MM.1S (cell line): Measurements from ENCODE around the gene ZNF618.

Experiments used
- DNase-seq: peaks from one replicate; pipeline ENCODE4 v3.0.0-alpha.2; 2015
- H2AFZ ChIP-seq: fragments of 300-600 bp; sonication (generic); 2 replicates; pipeline ENCODE4 v1.6.0; 2016; ENCODE audit warnings: antibody characterized with exemption, low read length
- H3F3A ChIP-seq: fragments of 300-600 bp; sonication (generic); 2 replicates; pipeline ENCODE4 v1.6.1; 2016; ENCODE audit warnings: mild to moderate bottlenecking, antibody characterized with exemption, low read length, moderate library complexity, mixed read lengths; ENCODE audit not compliant: insufficient read depth
- H3K27ac ChIP-seq: fragments of 300-600 bp; sonication (generic); 2 replicates; pipeline ENCODE4 v1.5.1; 2016; ENCODE audit warnings: mild to moderate bottlenecking, low read length
- H3K27me3 ChIP-seq: fragments of 300-600 bp; sonication (generic); replicated peaks from 2 replicates; pipeline ENCODE4 v1.6.0; 2016; ENCODE audit warnings: low read length; ENCODE audit not compliant: insufficient read depth
- H3K36me3 ChIP-seq: fragments of 300-600 bp; sonication (generic); replicated peaks from 2 replicates; pipeline ENCODE4 v1.6.1; 2016; ENCODE audit warnings: mild to moderate bottlenecking, low read length, mixed read lengths; ENCODE audit not compliant: insufficient read depth
- H3K4me1 ChIP-seq: fragments of 300-600 bp; sonication (generic); 2 replicates; pipeline ENCODE4 v1.6.1; 2016; ENCODE audit warnings: low read length, mixed read lengths
- H3K4me2 ChIP-seq: fragments of 300-600 bp; sonication (generic); 2 replicates; pipeline ENCODE4 v1.6.0; 2016; ENCODE audit warnings: low read depth, low read length
- H3K4me3 ChIP-seq: fragments of 300-600 bp; sonication (generic); 2 replicates; pipeline ENCODE4 v1.5.1; 2016; ENCODE audit warnings: low read length, mixed read lengths
- H3K79me2 ChIP-seq: fragments of 300-600 bp; sonication (generic); 2 replicates; pipeline ENCODE4 v1.6.1; 2016; ENCODE audit warnings: mixed run types, low read length, mixed read lengths
- H3K9ac ChIP-seq: fragments of 300-600 bp; sonication (generic); 2 replicates; pipeline ENCODE4 v1.6.1; 2016; ENCODE audit warnings: low read length, mixed read lengths
- H3K9me2 ChIP-seq: fragments of 300-600 bp; sonication (generic); replicated peaks from 2 replicates; pipeline ENCODE4 v1.6.1; 2016; ENCODE audit warnings: mild to moderate bottlenecking, low read length, mixed read lengths; ENCODE audit not compliant: insufficient read depth
- H3K9me3 ChIP-seq: fragments of 300-600 bp; sonication (generic); replicated peaks from 2 replicates; pipeline ENCODE4 v1.6.1; 2016; ENCODE audit warnings: mild to moderate bottlenecking, low read length, mixed read lengths; ENCODE audit not compliant: insufficient read depth
- H4K20me1 ChIP-seq: fragments of 300-600 bp; sonication (generic); 2 replicates; pipeline ENCODE4 v1.6.1; 2016; ENCODE audit warnings: mild to moderate bottlenecking, low read length, moderate library complexity, mixed read lengths; ENCODE audit not compliant: insufficient read depth
- EZH2 ChIP-seq: fragments of 300-600 bp; sonication (generic); optimal IDR thresholded peaks from 2 replicates; pipeline ENCODE3; 2017; ENCODE audit warnings: low read depth, mild to moderate bottlenecking, antibody characterized with exemption, low read length, mixed read lengths
- EZH2phosphoT487 ChIP-seq: fragments of 300-600 bp; sonication (generic); IDR thresholded peaks from 2 replicates; pipeline ENCODE4 v1.6.1; 2018; ENCODE audit warnings: antibody characterized with exemption, low read length
- TF ChIP-seq, protein P1 (sequence below): fragments of 300-600 bp; sonication (generic); IDR thresholded peaks from 2 replicates; pipeline ENCODE4 v1.5.1; 2016; ENCODE audit warnings: antibody characterized with exemption, low read length, mixed read lengths

Gene ZNF618

DNA sequence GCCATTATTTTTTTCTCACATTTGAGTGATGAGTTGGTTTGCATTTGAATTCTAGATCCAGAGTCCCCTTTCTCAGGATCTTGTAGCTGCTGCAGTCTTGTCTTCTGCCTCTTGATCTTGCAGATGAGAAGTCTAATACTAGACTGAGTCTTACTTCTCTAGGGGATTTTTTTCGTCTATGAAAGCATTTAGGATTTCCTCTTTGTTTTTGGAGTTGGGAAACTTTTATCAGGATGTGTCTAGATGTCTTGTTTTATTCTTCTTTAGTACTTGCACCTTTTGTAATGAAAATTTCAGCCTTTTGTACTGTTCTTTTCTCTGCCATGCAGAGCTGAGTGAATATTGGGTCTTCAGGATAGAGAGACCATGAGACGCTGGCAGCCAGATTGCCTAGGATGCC is 65.4 kb downstream of the ZNF618 start:
- H3K27me3 ChIP-seq: no peaks in the 10 kb centered on the region
- H3F3A ChIP-seq: no peaks in the 10 kb centered on the region
- H2AFZ ChIP-seq: no peak overlapping the region
- H3K79me2 ChIP-seq: no peaks in the 10 kb centered on the region
- H3K9ac ChIP-seq: no peak overlapping the region
- no peak overlapping the region for H3K4me3 ChIP-seq
- no peaks in the 10 kb centered on the region for H3K9me3 ChIP-seq
- no peak overlapping the region for H3K27ac ChIP-seq
- H3K36me3 ChIP-seq: no peaks in the 10 kb centered on the region
- DNase-seq: no peak
- H3K4me1 ChIP-seq: no peaks in the 10 kb centered on the region
- H3K9me2 ChIP-seq: no peaks in the 10 kb centered on the region
- TF ChIP-seq, protein P1, sequence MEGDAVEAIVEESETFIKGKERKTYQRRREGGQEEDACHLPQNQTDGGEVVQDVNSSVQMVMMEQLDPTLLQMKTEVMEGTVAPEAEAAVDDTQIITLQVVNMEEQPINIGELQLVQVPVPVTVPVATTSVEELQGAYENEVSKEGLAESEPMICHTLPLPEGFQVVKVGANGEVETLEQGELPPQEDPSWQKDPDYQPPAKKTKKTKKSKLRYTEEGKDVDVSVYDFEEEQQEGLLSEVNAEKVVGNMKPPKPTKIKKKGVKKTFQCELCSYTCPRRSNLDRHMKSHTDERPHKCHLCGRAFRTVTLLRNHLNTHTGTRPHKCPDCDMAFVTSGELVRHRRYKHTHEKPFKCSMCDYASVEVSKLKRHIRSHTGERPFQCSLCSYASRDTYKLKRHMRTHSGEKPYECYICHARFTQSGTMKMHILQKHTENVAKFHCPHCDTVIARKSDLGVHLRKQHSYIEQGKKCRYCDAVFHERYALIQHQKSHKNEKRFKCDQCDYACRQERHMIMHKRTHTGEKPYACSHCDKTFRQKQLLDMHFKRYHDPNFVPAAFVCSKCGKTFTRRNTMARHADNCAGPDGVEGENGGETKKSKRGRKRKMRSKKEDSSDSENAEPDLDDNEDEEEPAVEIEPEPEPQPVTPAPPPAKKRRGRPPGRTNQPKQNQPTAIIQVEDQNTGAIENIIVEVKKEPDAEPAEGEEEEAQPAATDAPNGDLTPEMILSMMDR: no peak
- no peak for TF ChIP-seq EZH2
- TF ChIP-seq EZH2phosphoT487: no peak
- no peaks in the 10 kb centered on the region for H4K20me1 ChIP-seq
- H3K4me2 ChIP-seq: no peak overlapping the region

DNA sequence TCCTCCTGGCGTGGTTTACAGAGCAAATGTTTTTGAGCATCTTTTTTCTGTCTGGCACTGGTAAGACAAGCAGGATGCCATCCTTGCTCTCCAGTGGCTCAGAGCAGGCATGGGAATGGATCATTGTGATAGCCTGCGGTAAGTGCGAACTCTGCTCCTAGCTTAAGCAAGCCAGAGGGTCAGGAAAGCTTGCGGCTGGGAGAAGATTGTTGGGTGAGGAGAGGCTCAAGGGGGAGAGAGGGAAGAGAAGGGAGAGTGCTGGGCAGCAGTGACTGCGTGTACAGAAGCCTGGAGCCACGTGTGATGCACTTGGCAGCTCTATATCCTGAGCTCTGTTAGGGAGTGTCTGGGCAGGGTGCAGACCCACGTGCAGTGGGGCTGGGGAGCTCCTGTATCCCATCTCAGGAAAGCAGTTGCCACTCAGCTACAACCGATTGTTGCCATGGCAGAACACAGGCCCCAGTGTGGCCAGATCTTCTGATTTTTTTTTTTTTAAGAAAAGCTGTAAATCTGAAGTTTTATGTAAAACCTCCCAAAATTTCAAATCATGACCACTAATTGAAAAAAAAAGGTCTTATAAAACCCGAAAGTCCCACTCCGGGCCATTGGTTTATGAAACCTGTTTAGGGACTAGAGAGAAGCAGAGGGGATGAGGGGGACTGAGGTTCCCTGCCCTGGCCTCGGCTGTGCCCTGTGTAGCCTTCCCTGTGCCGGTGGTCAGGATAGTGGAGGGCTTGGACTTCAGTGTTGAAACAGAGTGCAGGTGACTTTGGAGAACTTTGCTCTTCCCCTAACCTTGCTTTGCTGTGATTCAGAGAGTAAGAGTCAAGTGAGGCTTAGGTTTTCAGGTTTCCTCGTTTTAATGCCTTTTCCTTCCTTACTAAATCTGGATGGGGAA is 67.3 kb downstream of the ZNF618 start:
- Histone ChIP-seq H3K27ac (no peak overlapping the region), H3K9me3 (no peaks in the 10 kb centered on the region), H3K9ac (no peak overlapping the region), H3K27me3 (no peaks in the 10 kb centered on the region), H3K36me3 (no peaks in the 10 kb centered on the region), H4K20me1 (no peaks in the 10 kb centered on the region), H3K4me1 (no peaks in the 10 kb centered on the region), H2AFZ (no peak overlapping the region), H3K4me2 (no peak overlapping the region), H3F3A (no peaks in the 10 kb centered on the region), H3K4me3 (no peak overlapping the region), H3K9me2 (no peaks in the 10 kb centered on the region), H3K79me2 (no peaks in the 10 kb centered on the region)
- no peak for DNase-seq
- TF ChIP-seq EZH2 (no peak), EZH2phosphoT487 (no peak)
- TF ChIP-seq, protein P1: no peak

DNA sequence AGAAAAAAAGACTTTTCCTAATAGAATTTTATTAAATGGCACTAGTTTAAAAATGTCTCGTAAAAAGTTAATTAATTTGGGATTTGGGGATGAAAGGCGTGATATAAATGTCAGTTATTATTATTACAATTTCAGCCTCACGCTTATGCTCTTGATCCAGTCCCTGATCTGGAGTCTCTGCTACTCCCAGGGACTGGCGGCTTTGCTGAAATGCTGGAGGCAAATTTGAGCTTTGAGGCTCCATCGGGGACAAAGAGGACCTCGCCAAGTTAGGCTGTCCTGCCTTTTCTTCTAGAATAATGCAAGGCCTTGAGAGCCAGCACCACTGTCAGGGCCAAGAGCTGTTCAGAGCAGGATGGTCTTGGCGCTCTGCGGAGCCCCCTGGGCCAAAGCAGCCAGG is 69.7 kb downstream of the ZNF618 start:
- Histone ChIP-seq H3K36me3 (no peaks in the 10 kb centered on the region), H3K9me3 (no peaks in the 10 kb centered on the region), H3K27ac (no peak overlapping the region), H3K4me2 (no peak overlapping the region), H3K9me2 (no peaks in the 10 kb centered on the region), H3K9ac (no peak overlapping the region), H4K20me1 (no peaks in the 10 kb centered on the region), H3K79me2 (no peaks in the 10 kb centered on the region), H3K4me1 (no peaks in the 10 kb centered on the region), H3K4me3 (no peak overlapping the region), H3F3A (no peaks in the 10 kb centered on the region), H3K27me3 (no peaks in the 10 kb centered on the region), H2AFZ (no peak overlapping the region)
- TF ChIP-seq EZH2 (no peak), EZH2phosphoT487 (no peak)
- TF ChIP-seq, protein P1: no peak
- no peak for DNase-seq
